GM12865 (cell line): ENCODE data around the gene RAD9A.

Experiments used
- DNase-seq: peaks from one replicate; pipeline ENCODE4 v3.0.0; 2010; ENCODE audit warnings: low read depth
- H3K4me3 ChIP-seq: 2 replicates; pipeline ENCODE4 v1.5.1; 2011; ENCODE audit warnings: mild to moderate bottlenecking, low read depth, low read length, control low read depth
- TF ChIP-seq, protein P1 (sequence below): IDR thresholded peaks from 2 replicates; pipeline ENCODE4 v1.5.1; 2011; ENCODE audit warnings: low read length, control low read depth, low read depth, inconsistent platforms; ENCODE audit not compliant: insufficient read depth; ENCODE audit errors: missing control alignments

RAD9A gene

GRCh38 chr11:67412495-67413179, 20.9 kb downstream of the RAD9A start:
- no peak overlapping the region for H3K4me3 ChIP-seq
- TF ChIP-seq, protein P1, sequence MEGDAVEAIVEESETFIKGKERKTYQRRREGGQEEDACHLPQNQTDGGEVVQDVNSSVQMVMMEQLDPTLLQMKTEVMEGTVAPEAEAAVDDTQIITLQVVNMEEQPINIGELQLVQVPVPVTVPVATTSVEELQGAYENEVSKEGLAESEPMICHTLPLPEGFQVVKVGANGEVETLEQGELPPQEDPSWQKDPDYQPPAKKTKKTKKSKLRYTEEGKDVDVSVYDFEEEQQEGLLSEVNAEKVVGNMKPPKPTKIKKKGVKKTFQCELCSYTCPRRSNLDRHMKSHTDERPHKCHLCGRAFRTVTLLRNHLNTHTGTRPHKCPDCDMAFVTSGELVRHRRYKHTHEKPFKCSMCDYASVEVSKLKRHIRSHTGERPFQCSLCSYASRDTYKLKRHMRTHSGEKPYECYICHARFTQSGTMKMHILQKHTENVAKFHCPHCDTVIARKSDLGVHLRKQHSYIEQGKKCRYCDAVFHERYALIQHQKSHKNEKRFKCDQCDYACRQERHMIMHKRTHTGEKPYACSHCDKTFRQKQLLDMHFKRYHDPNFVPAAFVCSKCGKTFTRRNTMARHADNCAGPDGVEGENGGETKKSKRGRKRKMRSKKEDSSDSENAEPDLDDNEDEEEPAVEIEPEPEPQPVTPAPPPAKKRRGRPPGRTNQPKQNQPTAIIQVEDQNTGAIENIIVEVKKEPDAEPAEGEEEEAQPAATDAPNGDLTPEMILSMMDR = no peak
- DNase-seq = no peak

DNA sequence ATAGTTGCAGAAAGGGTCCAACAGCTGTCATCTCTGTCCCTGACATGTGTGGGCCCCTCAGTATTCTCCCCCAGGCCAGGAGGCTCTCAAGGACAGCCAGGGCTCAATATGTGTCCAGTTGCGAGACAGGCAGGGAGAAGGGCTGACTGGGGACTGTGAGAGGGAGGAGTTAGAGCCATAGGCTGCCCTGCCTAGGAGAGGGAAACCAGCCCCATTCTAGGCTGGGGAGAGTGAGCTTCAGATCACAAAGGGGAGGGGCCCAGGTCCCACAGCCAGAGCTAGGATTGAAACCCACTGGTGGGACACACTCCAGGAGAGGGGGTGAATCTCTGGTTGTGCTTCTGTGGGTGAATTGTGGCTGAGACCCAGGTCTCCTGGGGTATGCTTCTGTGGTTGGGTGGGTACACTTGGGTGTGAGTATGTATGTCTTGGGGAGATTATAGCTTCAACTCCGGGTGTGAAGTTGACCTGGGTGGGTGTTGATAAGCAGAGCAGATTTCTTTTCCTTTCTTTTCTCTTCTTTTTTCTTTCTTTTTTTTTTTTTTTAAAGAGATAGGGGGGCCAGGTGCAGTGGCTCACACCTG, 21.6 kb downstream of the RAD9A start:
- no peak overlapping the region for H3K4me3 ChIP-seq
- TF ChIP-seq, protein P1 = no peak
- no peak for DNase-seq

DNA sequence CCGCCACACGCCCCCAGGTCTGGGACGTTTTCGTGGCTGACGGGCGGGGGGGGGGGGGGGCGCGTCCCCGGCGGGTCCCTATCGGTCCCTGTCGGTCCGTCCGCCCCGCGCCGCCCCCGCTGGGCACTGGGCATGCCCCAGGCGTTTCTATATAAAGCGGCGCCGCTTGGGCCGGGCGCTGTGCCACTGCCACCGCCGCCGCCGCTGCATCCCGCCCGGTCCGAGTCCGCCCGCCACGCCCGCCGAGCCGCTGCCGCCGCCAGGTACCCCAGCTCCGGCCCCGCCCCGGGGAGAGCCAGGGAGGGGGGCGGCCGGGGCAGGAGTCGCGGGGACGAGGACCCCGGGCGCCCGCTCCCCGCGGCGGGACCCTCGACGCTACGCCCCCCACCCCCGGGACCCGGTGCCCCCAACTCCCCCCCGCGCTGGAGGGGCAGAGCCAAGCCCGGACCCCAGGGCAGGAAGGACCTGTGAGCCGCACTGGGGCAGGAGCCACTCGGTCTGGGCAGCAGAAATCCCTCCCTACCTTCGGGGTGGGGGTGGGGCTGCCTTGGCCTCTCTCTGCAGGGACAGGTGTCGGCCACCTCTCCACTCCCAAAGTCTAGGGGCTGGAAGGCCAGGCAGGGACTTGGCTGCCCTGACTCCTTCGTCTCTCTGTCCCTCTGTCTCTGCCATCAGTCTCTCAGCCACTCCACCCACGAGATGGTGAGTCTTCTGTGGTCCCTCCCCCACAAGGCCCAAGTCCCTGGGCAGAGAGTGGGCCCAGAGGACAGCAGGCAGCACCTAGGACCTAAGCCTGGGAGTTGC, 23.9 kb downstream of the RAD9A start, which contains the start of gene CARNS1:
Gene CARNS1 (plus strand): TSS at position 178 of the 804 bp plus-strand sequence. CDS start 522 bp downstream, at position 700.
- DNase-seq = no peak
- TF ChIP-seq, protein P1 = no peak
- no peak within 1 kb of the TSS for H3K4me3 ChIP-seq

GRCh38 chr11:67416416-67417335, 24.9 kb downstream of the RAD9A start:
- no peak overlapping the region for H3K4me3 ChIP-seq
- TF ChIP-seq, protein P1 = no peak
- DNase-seq = no peak

- TF ChIP-seq, protein P1 = no peak
- H3K4me3 ChIP-seq = no peak overlapping the region
- DNase-seq = no peak
These were observed 25.6 kb downstream of the RAD9A start for GRCh38 chr11:67417425-67417824.
